ENCODE results near the gene DPEP3.
"Not testable (repeated sequence)": the region's sequence is repeated elsewhere in the genome, so short reads cannot be mapped to it uniquely, and the experiment has no call there.

The DPEP3 gene

DNA sequence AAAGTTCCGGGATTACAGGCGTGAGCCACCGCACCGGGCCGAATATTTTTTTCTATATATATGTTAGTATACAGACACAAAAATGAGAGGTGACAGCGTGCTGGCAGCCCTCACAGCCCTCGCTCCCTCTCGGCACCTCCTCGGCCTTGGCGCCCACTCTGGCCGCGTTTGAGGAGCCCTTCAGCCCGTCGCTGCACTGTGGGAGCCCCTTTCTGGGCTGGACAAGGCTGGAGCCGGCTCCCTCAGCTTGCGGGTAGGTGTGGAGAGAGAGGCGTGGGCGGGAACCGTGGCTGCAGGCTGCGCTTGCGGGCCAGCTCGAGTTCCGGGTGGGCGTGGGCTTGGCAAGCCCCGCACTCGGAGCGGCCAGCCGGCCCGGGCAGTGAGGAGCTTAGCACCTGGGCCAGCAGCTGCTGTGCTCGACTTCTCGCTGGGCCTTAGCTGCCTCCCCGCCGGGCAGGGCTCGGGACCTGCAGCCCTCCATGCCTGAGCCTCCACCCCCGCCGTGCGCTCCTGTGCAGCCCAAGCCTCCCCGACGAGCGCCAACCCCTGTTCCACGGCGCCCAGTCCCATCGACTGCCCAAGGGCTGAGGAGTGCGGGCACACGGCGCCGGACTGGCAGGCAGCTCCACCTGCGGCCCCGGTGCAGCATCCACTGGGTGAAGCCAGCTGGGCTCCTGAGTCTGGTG is 1.9 kb upstream of the DPEP3 start:
- DNase-seq (ENCODE audit: low read depth), result no peak
- no peak overlapping the region for H3K4me3 ChIP-seq (ENCODE audit: low read length)
- TF ChIP-seq, protein P1, sequence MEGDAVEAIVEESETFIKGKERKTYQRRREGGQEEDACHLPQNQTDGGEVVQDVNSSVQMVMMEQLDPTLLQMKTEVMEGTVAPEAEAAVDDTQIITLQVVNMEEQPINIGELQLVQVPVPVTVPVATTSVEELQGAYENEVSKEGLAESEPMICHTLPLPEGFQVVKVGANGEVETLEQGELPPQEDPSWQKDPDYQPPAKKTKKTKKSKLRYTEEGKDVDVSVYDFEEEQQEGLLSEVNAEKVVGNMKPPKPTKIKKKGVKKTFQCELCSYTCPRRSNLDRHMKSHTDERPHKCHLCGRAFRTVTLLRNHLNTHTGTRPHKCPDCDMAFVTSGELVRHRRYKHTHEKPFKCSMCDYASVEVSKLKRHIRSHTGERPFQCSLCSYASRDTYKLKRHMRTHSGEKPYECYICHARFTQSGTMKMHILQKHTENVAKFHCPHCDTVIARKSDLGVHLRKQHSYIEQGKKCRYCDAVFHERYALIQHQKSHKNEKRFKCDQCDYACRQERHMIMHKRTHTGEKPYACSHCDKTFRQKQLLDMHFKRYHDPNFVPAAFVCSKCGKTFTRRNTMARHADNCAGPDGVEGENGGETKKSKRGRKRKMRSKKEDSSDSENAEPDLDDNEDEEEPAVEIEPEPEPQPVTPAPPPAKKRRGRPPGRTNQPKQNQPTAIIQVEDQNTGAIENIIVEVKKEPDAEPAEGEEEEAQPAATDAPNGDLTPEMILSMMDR (IDR thresholded peaks at IDR 0.05; ENCODE audit: insufficient read depth, low read depth, low read length, missing control alignments), result no peak

DNA sequence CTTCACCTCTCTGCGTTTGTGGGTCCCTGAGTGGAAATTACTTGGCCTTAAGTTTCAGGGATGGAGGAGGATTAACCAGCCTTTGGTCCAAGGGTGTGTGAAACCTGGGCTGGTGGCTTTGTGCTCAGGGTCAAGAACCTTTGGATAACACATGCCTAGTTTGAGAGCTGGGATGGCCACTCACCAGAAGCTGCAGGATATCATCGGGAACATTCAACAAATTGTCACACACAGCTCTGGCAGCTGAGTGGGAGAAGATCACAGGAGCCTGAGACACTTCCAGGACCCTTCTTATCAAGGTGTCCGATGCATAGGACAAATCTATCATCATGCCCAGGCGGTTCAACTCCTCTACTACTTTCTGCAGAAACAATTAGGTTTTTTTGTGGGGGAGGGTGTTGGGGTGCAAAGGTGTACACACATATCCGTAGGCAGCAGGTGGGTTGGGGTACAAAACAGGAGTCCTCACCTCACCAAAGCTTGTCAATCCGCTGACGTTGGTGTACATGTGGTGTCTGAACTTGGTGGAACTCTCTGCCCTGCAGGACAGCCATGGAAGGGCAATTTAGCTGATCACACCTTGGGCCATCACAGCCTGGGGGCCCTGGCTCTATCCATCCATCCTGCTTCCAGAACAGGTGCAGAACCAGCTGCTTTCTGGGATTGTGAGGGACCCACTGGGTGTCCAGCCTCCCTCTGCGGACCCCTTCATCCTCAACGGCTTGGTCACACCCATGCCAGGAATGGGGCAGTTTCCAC is 2.7 kb downstream of the DPEP3 start:
- no peak for DNase-seq (ENCODE audit: low read depth)
- TF ChIP-seq, protein P1 (IDR thresholded peaks at IDR 0.05; ENCODE audit: insufficient read depth, low read depth, low read length, missing control alignments), result no peak
- no peak overlapping the region for H3K4me3 ChIP-seq (ENCODE audit: low read length)

DNA sequence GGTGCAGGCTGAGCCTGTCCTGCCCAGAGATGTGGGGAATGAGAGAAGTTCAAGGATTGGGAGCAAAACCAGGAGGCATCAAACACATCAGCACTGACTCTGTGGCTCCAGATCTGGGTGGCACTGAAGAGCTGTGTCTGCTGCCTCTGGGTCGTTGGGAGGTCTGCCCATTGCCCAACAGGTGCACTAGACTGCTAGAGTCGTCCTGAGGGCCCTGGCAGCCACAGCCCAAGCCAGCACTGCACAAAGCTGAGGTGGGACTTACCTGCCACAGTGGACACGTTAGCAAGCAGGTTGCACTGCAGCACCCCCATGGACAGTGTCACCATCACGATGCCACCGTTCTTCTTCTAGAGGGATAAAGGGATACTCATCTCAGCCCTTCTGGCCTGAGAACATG is 3.3 kb downstream of the DPEP3 start:
- no peak overlapping the region for H3K4me3 ChIP-seq (ENCODE audit: low read length)
- no peak for DNase-seq (ENCODE audit: low read depth)
- TF ChIP-seq, protein P1 (IDR thresholded peaks at IDR 0.05; ENCODE audit: insufficient read depth, low read depth, low read length, missing control alignments), result no peak

DNA sequence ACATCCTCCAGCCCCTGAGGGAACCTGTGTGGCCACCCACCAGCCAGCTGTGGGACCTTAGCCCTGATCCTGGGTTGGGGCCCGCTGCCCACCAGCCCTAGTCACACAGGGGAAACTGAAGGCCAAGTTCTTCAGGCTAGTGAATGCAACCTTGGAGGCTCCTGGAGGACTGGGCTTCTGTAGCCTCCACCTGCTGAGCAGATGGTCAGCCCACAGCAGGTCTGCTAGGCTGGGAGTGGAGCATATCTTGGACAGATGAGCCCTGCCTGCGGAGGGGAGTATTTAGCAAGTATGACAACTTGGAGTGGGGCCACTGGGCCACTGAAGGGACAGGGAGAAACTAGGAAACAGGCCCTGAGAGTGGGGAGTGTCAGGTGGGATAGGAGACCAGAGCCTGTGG is 4.1 kb downstream of the DPEP3 start:
- TF ChIP-seq, protein P1 (IDR thresholded peaks at IDR 0.05; ENCODE audit: insufficient read depth, low read depth, low read length, missing control alignments), result no peak
- no peak for DNase-seq (ENCODE audit: low read depth)
- H3K4me3 ChIP-seq (ENCODE audit: low read length), result no peak overlapping the region

DNA sequence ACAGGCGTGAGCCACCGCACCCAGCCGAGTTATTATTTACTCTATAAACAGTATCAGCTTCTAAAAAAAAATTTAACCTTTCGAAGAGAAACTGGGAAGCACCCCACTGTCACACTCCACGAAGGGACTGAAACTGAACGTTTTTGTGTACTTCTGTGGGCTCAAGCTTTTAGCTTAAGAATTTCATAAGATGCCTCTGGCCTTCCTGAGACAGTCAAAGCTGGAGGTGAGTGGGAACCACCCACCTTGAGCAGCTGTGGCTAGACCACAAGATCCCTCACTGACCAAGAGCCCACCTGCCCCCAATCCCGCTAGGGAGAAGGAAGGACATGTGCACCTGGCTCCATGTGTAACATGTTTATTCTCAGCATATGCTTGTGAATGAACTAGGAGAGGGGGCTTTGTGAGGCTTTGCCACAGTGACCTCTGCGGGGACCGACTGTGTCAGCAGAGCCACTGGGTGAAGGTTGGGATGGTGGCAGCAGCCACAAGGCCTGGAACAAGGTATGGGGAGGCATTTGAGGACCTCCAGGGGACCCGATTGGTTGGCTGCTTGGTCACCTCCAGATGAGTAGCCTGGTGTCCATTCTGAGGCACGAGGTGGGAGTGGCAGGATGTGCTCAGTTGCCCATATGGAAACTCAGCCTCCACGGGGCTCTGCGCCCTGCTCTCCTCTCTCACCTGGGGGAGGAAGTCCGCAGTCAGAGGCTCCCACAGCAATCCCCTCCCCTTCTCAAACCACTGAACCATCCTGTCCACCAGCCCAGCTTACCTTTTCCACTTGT is 4.8 kb downstream of the DPEP3 start:
- TF ChIP-seq, protein P1 (IDR thresholded peaks at IDR 0.05; ENCODE audit: insufficient read depth, low read depth, low read length, missing control alignments), result no peak
- no peak overlapping the region for H3K4me3 ChIP-seq (ENCODE audit: low read length)
- DNase-seq (ENCODE audit: low read depth), result no peak

GRCh38 chr16:67972285-67972684 is 8.0 kb downstream of the DPEP3 start:
- DNase-seq (ENCODE audit: low read depth); H3K4me3 ChIP-seq (ENCODE audit: low read length): not testable (repeated sequence)

DNA sequence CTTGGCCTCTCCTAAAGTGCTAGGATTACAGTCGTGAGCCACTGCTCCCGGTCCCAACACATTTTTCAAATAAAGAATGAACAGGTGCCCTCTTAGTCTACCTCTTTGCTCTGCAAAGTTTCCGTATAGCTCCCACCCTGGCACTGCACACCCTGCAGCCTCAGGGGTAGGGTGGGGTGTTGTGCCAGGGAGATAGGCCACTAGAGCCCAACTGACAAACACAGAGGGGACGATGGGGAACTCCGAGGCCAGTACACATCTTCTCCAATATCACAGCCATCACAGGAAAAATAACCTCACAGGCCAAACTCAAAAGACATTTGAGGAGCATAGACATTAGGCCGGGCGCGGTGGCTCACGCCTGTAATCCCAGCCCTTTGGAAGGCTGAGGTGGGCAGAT is 9.2 kb downstream of the DPEP3 start:
- TF ChIP-seq, protein P1 (IDR thresholded peaks at IDR 0.05; ENCODE audit: insufficient read depth, low read depth, low read length, missing control alignments), result no peak
- no peak for DNase-seq (ENCODE audit: low read depth)
- no peak overlapping the region for H3K4me3 ChIP-seq (ENCODE audit: low read length)

Data from epithelial cell of esophagus (primary cell).